ENCODE results near the gene DENND2D.

DNA sequence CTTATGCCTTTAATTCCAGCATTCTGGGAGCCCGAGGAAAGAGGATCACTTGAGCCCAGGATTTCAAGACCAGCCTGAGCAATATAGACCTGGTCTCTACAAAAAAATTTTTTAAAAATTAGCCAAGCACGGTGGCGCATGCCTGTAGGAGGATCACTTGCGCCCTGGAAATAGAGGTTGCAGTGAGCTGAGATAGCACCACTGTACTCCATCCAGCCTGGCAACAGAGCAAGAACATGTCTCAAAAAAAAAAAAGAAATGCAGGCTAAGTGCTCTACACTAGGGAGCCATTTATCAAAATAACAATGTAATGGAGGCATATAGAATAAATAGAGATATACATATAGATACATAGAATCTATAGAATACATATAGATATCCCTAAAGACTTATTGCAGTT lies 37.1 kb downstream of the DENND2D start:
- TF ChIP-seq, protein P1, sequence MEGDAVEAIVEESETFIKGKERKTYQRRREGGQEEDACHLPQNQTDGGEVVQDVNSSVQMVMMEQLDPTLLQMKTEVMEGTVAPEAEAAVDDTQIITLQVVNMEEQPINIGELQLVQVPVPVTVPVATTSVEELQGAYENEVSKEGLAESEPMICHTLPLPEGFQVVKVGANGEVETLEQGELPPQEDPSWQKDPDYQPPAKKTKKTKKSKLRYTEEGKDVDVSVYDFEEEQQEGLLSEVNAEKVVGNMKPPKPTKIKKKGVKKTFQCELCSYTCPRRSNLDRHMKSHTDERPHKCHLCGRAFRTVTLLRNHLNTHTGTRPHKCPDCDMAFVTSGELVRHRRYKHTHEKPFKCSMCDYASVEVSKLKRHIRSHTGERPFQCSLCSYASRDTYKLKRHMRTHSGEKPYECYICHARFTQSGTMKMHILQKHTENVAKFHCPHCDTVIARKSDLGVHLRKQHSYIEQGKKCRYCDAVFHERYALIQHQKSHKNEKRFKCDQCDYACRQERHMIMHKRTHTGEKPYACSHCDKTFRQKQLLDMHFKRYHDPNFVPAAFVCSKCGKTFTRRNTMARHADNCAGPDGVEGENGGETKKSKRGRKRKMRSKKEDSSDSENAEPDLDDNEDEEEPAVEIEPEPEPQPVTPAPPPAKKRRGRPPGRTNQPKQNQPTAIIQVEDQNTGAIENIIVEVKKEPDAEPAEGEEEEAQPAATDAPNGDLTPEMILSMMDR (IDR thresholded peaks at IDR 0.05) = no peak
- TF ChIP-seq NFYB (CRISPR knock-in tag; conservative IDR thresholded peaks at IDR 0.05; ENCODE audit: low read depth) = no peak
- no peak for TF ChIP-seq JAZF1 (CRISPR knock-in tag; IDR thresholded peaks at IDR 0.05)
